ENCODE data around the gene MPO. TPM values are rescaled to one million over a fixed set of nuclear protein-coding genes. Genes with fewer than 3 reads are reported as not detected.

MPO gene
- total and polyA plus RNA-seq, 2 of the 8 experiments (the other 6 are each of a cell fraction or from before 2014, with no cell fraction given), result 0.06 to 0.74 TPM

GRCh38 chr17:58306131-58306951 is 25.6 kb upstream of the MPO start (continued):
- TF ChIP-seq ATF2 (IDR thresholded peaks at IDR 0.05; ENCODE audit: low read length) (no peak), CTBP2 (IDR thresholded peaks at IDR 0.05; ENCODE audit: borderline replicate concordance, insufficient read depth, insufficient read length, low read length) (no peak), SP4 (IDR thresholded peaks at IDR 0.05; ENCODE audit: low read length) (no peak), POLR2AphosphoS5 (IDR thresholded peaks at IDR 0.05; ENCODE audit: low read depth, low read length) (no peak)
